Peyer's patch (tissue), 4 donors: Measurements from ENCODE around the gene SIPA1L3.

Experiments
- POLR2A ChIP-seq, 2 donors: fragments of 450-650 bp; IDR thresholded peaks; one replicate each; pipeline ENCODE4 v1.5.1; 2017; ENCODE audit warnings: antibody characterized with exemption in 2 of 2, mild to moderate bottlenecking in 2 of 2, moderate library complexity in 2 of 2
- TF ChIP-seq, protein P1 (sequence below), 6 experiments: fragments of 450-650 bp in 4 of 6; fragments of 200-600 bp in 2 of 6; sonication (generic) in 1 of 6; IDR thresholded peaks; one replicate each; pipeline ENCODE4 v1.5.1; 2017 to 2019; ENCODE audit warnings: antibody characterized with exemption in 6 of 6, mild to moderate bottlenecking in 3 of 6, moderate library complexity in 1 of 6

DNA sequence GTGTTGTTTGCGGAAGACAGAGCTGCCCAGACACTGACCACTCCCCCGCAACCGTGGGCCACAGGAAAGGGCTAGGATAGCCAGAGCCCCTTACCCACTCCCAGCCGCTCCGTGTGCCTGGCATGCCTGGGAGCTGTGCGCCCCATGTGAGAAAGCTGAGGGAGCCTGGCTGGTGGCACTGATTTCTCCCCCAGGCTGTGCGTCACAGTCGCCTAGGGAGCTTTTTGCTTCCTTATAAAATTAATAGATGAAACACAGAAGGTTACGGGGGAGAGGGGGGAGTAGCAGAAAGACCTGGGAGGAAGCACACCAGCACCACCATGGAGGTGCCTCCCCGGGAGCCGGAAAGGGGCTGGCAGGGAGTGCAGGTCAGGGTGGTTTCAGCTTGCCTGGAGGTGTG is 292.3 kb downstream of the SIPA1L3 start:
- TF ChIP-seq, protein P1, sequence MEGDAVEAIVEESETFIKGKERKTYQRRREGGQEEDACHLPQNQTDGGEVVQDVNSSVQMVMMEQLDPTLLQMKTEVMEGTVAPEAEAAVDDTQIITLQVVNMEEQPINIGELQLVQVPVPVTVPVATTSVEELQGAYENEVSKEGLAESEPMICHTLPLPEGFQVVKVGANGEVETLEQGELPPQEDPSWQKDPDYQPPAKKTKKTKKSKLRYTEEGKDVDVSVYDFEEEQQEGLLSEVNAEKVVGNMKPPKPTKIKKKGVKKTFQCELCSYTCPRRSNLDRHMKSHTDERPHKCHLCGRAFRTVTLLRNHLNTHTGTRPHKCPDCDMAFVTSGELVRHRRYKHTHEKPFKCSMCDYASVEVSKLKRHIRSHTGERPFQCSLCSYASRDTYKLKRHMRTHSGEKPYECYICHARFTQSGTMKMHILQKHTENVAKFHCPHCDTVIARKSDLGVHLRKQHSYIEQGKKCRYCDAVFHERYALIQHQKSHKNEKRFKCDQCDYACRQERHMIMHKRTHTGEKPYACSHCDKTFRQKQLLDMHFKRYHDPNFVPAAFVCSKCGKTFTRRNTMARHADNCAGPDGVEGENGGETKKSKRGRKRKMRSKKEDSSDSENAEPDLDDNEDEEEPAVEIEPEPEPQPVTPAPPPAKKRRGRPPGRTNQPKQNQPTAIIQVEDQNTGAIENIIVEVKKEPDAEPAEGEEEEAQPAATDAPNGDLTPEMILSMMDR (IDR thresholded peaks at IDR 0.05): no peak
- TF ChIP-seq POLR2A (IDR thresholded peaks at IDR 0.05): no peak
